HG03460 (cell line): ENCODE results near the gene C1GALT1C1.
"Not testable (repeated sequence)": the region's sequence is repeated elsewhere in the genome, so short reads cannot be mapped to it uniquely, and the experiment has no call there.

Experiments
- ATAC-seq: cut with Tn5 transposase; IDR thresholded peaks from one replicate; pipeline ENCODE4 v1.9.1; 2021; ENCODE audit not compliant: unreplicated experiment

C1GALT1C1 gene

DNA sequence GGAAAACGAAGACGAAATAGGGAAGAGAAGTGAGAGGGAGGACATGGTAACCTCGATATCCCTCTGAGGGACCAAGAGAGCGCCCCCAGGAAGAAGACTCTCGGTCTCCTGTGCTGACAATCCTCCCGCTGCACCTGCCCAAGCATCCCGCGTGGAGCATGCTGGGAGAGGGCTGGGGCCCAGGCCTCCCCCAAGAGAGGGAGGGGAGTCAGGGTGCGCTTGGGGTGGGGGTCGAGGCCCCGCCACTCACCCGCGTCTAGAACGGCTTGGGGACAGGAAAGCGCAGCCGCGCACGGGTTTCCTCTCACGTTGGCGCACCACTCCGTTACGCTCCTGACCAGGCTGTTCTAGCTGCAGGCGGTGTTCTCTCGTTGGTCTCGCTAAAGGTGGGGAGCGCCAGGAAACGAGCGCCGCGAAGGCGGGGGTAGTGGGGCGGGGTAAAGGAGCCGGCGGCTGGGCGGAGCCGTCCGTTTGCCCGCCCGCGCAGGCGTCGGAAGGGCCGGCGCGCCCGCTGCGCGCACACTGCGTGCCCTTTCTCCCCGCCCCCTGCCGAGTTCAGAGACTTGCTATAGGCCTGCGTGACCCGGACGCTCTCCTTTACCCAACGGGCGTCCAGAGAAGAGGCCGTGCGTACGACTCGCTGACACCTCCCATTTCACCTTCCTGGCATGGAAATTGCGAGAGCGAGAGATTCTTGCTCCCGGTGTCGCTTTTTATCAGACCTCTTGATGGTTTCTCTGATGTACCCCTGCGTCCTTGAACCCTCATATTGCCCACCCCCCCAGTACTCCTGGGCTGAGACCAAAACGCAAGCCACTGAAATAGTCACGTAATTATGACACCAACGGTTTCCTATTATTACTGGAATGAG lies at the start of gene C1GALT1C1:
Gene C1GALT1C1, minus strand, starts transcription at position 388 of the 871 bp plus-strand sequence. CDS start 2,888 bp downstream, outside the sequence.
- ATAC-seq: peak; percentile 98

DNA sequence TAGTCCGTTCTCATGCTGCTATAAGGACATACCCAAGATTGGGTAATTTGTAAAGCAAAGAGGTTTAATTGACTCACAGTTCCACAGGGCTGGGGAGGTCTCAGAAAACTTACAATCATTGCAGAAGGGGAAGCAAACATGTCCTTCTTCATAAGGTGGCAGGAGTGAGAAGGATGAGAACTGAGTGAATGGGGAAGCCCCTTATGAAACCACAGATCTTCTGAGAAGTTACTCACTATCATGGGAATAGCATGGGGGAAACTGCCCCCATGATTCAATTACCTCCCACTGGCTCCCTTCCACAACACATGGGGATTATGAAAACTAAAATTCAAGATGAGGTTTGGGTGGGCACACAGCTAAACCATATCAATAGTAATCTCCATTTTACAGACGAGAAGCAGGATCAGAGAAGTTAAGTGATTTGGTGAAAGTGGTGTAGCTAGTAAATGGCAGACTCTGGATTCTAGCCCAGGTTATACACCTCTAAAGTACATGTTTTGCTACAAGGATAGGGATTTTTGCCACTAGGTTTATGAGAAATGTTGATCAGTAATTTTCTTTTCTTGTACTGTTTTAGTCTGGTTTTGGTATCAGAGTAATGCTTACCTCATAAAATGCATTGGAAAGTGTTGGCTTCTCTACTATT lies 47.3 kb upstream of the C1GALT1C1 start:
- ATAC-seq: no peak

DNA sequence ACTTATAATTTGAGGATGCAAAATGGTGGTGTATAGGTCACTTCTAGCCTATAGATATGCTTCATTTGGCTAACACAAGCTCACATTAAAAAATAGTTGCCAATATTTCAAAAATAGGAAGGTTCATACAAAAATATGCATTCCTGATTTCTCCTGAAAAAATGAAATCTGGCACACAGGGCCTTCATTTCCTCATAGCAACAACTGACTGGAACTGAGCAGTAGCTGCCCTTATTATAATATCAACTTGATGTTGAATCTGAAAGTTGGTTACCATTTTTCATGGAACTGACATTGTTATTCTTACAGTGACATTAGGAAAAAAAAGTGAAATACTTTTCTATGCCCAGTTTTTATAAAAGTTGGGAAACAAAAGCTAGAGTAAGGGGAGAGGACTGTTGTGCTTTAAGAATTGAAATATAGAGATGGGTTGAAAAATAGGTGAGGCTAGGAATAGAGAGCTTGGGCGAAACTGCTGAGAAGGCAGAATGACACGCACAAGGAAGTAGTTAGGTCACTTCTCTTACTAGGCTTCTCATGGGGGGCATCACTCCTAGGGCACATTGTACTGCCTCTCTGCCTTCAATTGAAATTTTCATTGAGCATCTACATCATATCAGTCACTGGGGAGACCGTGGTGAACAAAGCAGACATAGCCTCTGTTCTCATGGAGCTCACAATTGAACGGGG lies 43.1 kb upstream of the C1GALT1C1 start:
- no peak for ATAC-seq

DNA sequence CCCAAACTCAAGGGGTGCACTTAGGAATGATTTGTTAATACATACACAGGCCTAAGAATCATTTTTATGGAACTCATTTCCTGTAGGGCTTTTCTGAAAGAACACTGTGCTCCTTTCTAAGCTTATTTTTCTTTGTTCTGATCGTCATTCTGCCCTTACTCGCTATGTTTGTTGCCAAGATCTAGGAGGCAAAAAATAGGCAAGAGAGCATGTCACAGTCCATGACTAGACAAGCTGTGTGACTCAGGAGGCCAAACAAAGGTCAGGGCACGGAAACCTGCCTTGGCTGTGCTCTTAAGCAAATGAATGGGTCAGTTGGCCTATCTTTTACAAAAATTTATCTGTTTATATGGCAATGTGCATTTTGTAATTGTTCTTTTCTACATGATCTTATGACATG lies 42.5 kb upstream of the C1GALT1C1 start:
- no peak for ATAC-seq

DNA sequence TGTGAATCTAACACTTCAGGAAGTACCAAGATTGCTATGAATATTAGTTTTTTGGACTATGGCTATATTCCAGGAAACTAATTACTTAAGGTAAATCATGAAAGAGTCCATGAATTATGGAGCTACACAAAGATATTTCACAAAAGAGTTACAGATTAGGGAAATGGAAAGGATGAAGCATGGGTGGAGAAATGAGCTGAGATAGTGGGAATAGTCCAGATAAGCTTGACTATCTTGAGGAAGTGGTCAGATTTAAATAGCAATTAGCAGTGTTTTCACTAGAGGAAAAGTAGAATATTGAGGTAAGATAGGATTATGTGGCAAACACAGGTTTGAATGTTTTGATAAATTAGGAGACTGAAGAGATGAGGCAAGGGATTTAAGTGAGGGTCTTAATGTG lies 42.1 kb upstream of the C1GALT1C1 start:
- no peak for ATAC-seq

DNA sequence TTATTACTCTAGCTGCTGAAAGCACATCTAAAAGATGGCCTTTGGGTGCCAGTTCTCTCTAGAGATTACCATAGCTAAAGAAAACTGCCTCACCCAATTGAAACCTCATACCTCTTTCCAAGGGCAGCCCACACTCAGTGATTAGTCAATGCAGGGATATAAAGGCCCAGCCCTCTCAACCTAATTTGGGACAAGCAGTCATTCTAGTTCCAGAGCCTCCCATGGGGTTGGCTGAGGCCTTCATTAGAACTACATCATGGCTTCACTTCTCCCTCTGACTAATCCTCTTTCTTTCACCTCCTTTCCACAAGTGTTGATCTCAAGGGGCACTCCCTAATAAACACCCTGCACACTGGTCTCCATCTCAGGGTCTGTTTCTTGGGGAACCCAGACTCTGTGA lies 38.5 kb upstream of the C1GALT1C1 start:
- ATAC-seq: no peak

DNA sequence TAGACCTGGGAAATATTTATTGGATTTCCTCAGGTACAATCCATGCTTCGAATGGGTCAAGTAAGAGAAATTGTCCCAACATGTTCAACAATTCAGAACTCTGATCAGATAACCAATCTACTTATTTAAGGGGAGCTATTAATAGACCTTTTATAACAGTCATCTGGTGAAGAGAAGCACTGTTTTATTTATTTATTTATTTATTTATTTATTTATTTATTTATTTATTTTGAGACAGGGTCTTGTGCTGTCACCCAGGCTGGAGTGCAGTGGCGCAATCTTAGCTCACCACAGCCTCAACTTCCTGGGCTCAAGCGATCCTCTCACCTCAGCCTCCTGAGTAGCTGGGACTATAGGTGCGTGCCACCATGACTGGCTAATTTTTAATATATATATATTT lies 34.7 kb upstream of the C1GALT1C1 start:
- not testable (repeated sequence) for ATAC-seq

DNA sequence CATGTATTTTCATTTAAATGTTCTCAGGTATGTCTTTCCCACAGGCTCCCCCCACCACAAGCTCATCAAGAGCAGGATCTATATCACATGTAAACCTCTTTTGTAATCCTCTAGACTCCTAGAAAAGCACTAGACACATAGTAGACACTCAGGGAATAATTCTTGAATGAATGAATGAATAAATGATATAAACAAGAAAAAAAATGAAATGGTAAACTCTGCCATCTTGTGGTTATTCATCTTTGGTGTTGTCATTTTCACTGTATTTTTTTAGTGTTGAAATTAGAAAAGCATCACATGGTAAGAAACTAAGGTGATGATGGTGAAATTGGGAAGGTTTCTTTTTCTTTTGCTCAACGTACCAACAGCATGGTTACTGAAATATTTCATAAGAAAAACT lies 34.2 kb upstream of the C1GALT1C1 start:
- ATAC-seq: no peak

DNA sequence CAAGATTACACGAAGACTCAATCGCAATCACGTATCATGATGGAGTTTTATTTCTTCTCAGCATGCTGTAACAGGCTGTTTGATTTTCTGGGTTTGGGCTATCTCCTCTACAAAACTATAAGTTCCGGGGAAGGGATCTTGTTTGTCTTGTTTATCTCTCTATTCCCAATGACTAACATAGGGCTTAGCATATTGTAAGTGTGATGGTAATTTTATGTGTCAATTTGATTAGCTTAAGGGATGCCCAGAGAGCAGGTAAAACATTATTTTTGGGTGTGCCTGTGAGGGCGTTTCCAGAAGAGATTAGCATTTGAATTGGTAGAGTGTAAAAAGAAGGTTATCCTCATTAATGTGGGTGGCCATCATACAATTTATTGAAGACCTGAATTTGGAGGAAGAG lies 32.8 kb upstream of the C1GALT1C1 start:
- ATAC-seq: no peak

DNA sequence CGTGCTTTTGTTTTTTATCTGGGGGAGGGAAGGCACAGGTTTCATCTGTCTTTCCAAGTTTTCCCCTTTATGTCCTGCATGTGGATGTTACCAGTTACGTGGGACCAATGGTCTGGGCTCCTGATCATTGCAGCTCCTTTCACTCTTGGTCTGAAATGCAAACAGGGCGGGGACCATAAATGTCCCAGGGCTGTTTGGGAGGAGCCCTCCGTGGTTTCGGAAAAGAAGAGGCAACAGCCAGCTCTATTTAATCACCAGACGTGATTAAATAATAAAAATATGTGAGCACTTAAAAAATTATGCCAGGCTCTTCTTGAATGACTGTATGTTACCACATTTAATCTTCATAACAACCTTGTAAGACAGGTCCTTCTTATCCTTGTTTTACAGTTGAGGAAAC lies 30.8 kb upstream of the C1GALT1C1 start:
- no peak for ATAC-seq

DNA sequence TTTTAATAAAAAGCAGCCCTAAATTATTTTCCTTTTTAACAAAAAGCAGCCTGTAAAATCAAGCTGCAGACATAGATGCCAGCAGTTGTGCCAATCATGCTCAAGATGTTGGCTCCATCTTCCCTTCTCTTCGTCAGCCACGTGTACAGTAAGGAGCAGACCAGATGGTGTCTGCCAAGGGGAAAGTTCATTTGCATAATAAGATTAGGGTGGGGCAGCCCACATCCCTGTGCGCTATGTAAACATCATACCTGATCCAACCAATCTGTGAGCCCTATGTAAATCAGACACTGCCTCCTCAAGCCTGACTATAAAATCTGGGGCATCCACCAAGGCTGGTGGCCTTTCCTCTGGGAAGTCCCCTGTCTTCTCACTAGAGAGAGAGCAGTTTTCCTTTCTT lies 23.1 kb upstream of the C1GALT1C1 start:
- ATAC-seq: no peak

DNA sequence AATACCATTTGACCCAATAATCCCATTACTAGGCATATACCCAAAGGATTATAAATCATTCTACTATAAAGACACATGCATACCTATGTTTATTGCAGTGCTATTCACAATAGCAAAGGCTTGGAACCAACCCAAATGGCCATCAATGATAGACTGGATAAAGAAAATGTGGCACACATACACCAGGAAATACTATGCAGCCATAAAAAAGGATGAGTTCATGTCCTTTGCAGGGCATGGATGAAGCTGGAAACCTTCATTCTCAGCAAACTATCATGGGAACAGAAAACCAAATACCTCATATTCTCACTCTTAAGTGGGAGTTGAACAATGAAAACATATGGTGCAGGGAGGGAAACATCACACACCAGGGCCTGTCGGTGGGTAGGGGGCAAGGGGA lies 22.4 kb upstream of the C1GALT1C1 start:
- not testable (repeated sequence) for ATAC-seq

DNA sequence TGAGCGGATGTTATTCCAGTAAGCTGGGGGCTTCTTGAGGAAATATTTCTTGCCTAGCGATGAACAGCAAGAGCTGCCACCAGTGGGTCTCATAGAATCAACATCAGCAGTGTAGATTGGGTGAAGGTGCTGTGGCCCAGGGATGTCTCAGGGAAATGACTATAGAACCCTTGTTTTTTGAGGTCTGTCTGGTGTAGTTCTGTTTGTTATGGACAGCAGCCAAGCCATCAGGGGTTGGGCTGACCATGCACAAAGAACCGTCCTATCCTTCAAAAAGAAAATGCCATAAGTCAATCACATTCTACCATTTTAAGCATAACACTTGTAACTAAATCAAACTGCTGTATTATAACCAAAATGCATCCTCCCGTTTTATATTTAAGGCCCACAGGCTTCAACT lies 17.3 kb upstream of the C1GALT1C1 start:
- ATAC-seq: no peak

DNA sequence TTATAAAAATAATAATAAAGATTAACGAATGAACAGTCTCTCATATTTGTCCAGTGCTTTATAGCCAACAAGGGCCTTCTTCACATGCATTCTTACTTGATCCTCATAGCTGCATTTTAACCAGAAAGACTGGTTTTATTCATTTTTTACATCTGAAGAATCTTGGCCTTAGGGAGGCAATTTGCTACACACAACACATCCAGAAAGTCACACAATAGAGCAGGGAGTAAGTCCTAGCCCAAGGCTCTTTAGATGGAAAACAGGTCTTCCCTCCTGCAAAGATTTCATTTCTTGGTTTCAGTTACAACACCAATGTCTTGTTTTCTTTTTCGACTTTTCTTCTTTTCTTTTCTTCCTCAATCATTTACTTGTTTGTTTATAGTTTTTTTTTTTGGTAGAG lies 13.0 kb upstream of the C1GALT1C1 start:
- ATAC-seq: no peak

DNA sequence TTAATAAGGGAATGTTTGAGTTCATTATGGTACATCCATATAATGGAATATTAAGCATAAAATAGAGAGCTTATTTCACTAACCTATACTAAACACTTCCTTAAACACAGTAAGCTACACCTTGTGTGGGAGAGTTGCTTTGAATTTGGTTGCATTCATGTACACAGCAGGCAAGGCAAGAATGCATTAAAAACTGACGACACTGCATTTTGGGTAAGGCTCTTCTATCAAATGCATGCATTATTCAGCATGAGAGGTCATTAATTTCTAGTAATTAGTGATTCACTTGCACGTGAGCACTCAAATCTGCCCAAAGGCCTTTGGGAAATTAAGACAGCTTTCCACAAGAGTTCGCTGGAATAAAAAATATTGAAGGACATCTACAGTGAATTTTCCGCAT lies 8.8 kb upstream of the C1GALT1C1 start:
- ATAC-seq: no peak

DNA sequence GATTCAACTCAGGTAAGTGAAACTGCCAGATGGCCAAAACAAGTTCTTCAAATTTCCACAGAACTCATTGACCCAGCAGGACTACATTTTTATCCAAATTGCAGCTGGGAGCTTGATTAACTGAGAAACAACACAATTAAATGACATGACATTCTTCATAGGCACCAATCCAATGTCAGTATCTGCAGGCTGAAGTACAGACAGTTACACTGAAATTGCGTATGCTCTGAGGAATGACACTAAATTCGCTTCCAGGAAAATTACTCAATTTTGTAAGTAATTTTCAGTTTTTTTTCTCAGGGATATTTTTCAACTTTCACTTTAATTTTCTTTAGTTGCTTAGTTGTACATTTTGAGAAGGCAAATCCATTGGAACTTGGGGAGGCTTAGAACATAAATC lies 4.5 kb downstream of the C1GALT1C1 start:
- ATAC-seq: no peak

DNA sequence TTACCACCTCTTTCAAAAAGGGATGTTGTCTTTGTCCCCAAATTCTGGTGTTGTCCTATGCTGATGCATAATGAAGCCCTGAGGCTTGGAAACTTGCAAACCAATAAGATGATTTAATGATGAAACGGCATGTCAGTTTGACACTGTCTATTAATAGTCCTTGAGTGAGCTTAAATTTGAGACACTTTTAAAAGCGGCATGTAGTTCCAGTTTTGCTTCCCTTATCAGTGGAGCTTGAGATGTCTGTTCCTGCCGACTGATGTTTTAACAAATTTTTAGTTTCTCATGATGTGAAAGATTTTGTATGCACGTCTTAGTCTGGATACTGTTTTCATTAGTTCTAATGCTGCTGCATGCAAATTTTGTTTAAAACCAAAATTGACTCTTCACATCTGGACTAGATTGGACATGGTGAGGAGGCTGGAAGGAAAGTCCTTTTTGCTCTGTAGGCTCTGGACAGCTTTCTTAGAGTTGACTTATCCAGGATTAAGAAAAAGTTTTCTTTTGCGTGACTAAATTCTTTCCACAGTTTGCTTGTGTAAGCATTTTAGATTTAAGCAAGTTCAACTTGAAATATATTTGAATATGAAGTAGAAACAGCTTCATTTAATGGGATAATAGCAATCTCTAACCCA lies 11.7 kb downstream of the C1GALT1C1 start:
- no peak for ATAC-seq

DNA sequence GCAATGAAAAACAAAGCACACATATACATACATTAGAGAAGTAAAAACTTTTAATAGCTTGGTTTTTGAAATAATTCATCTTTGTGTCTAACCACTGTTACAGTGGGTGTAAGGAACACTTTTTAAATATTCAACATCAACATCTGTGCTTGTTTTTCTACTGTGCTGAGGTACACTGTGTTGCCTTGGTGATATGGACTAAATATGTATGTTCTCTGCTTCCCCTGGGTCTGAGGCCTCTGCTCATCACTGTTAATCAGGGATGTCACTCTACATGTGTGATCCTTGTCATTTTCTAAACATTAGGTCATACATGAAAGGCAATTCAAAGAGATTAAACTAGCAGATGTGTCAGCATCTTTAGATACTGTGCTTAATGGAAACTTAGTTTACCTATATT lies 15.0 kb downstream of the C1GALT1C1 start:
- no peak for ATAC-seq

DNA sequence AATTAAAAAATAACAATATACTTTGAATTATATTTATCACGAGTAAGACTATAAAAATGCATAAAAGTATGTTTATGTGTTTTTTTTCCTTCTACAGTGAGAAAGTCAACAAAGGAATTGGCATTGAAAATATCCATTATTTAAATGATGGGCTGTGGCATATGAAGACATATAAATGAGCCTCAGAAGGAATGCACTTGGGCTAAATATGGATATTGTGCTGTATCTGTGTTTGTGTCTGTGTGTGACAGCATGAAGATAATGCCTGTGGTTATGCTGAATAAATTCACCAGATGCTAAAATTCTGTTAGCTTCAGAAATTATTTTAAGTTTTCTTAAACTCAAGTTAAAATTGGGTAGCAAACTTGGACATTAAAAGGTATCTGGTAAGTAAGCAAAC lies 17.8 kb downstream of the C1GALT1C1 start:
- no peak for ATAC-seq

DNA sequence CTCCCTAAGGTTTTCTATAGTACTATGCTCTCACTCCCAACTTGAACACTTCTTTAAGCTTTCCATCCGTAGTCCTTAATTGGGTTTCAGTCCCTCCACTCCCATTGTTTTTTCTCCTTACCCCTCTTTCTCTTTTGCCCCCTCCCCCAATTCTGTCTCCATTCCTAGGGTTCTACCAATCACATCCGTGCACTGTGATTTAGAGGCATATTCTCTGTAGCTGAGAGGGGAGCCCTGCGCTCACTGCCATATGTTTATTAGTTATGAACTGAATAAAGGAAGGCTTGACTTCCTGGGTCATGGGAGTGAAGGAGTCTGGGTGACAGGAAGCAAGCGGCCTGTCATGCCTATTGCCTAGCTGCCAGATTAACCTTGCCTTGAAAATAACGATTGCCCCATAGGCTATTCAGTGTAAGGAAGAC lies 25.5 kb downstream of the C1GALT1C1 start:
- ATAC-seq: peak; percentile 74

DNA sequence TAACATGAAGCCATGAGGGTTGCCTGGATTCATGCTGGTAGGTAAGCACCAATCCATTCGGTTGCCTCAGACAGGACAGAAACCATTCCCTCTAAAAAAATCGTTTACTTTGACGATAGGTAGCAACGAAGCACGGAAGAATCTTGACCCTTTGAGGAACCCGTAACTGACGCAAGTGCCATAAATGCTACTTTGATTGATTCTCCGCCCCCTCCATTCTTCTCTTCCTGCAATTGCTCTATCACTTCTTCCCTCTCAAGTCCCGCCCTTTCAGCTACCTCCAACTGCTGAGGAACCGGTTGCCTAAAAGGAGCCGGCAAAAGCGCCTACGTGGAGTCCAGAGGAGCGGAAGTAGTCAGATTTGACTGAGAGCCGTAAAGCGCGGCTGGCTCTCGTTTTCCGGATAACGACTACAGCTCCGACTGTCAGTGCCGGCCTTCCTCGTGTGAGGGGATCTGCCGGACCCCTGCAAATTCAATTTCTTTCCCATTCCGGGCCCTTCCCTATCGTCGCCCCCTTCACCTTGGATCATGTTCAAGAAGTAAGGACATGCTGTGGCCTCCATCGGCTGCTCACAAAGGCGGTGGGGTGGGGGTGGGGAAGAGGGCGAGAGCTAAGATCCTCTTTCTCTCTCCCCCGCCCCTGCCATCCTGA lies 26.0 kb downstream of the C1GALT1C1 start, which contains the start of gene MCTS1:
Gene MCTS1, plus strand, starts transcription at position 395 of the 654 bp plus-strand sequence. Its CDS starts 136 bp downstream, at position 531.
- peak; percentile 96 for ATAC-seq
